OCI-M2 (cell line): ENCODE measurements around the gene FAM90A1.
"Not testable (repeated sequence)": the region's sequence is repeated elsewhere in the genome, so short reads cannot be mapped to it uniquely, and the experiment has no call there.

ENCODE experiments used
- DNase-seq: peaks from one replicate; lab custom pipeline; 2025; ENCODE audit not compliant: unreplicated experiment; lab: John Stamatoyannopoulos, UW

Gene FAM90A1, protein sequence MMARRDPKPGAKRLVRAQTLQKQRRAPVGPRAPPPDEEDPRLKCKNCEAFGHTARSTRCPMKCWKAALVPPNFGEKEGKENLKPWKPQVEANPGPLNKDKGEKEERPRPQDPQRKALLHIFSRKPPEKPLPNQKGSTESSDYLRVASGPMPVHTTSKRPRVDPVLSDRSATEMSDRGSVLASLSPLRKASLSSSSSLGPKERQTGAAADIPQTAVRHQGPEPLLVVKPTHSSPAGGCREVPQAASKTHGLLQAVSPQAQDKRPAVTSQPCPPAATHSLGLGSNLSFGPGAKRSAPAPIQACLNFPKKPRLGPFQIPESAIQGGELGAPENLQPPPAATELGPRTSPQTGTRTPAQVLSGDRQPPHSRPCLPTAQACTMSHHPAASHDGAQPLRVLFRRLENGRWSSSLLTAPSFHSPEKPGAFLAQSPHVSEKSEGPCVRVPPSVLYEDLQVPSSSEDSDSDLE

DNA sequence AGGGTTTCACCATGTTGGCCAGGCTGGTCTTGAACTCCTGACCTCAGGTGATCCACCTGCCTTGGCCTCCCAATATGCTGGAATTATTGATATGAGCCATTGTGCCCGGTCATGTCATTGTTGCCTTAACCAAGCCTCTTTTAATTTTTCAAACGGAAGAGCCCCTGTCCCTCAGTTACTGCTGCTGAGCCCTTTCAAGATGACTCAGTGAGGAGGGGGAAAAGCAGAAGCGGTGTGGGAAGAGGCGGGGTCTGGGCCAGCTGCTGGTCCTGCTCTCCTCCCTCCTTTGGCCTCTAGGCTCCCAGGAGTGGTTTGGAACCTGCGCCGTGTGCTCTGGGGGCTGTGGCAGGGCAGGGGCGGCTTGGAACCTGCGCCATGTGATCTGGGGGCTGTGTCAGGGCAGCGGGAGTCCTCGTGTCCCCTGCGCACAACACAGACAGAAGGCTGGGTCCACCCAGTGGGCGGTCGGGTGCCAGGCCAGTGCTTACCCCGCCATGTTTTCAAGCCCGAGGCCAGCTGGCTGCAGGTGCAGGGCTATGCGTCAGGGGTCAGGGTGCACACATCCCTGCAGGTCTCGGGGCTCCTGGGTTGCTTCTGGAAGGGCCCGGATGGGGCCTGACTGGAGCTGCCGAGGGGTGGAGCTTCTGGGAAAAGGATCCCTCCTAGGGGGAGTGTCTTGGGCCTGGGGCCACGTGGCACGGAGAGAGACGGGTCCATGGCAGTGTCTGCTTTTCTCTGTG is at the start of gene FAM90A1:
Gene FAM90A1 (minus strand): TSS at position 627 of the 740 bp plus-strand sequence. CDS start 2,786 bp downstream, outside the sequence.
- DNase-seq: not testable (repeated sequence)

DNA sequence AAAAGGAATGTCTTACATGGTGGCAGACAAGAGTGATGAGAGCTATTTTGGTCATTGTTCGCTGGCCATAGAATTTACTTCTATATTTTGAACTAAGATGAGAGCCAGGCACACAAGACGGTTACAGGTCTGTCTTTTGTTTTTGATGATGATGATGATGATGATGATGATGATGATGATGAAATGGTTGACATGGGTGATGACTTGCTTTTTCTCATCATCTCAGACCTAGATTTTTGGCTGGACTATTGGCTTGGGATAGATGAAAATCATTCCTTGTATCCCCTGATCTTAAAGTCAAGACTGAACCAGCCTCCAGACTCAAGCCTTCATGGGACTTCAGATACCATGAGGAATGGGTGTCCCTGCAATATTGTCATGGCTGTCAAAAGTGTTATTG is 49.0 kb upstream of the FAM90A1 start:
- not testable (repeated sequence) for DNase-seq

DNA sequence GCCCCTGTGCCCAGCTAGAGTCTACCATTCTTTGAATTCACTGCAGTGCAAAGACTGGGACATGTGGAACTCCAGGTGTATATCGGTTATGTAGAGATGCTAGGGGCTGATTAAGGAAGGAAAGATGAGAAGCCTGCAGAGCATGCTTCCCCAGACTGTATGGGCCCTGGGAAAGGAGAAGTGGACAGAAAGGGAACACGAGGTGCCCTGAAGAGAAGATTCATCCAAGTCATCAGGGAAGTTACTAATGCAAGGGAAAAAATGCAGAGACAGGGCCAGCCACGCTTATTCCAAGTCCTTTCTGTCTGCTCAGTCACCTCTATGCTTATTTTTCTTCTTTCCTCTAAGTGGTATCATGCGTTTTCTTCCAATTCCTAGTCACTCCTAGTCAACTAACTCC is 39.3 kb upstream of the FAM90A1 start:
- DNase-seq: not testable (repeated sequence)

DNA sequence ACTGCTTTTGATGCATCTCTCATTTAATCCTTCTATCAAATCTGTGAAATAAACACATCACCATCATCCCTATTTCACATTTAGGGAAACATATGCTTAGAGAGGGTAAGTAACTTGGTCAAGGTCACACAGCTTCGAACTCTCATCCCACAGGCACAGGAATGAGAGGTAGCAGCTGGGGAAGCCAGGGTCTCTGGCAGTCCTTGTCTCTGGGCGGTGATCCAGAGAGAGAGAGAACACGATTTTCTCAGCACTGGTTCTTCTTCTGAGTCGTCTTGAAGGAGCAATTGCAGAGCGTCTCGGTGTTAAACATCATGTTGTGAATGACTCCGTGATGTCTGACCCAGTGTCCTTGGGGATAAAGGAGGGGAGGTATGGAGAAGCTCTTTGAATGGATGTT is 36.8 kb upstream of the FAM90A1 start:
- DNase-seq: not testable (repeated sequence)

DNA sequence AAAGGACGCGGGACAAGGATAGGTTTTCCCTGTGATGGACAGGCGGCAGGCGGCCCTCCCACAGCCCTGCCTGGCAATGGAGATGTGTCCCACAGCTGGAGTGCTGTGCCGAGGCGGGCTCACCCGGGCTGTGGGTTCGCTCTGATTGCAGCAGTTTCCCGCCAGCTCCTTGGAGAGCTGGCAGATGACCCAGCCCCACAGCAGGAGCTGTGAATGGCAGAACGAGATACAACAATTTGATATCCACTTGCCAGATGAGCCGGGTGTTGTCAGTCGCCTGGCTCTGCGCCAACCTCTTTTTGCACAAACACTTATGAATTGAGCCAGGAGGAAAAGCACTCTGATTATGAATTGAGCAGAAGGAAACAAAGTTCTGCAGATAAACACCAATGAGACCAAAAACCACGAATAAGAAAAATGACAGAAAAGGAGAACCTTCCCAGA is 33.7 kb upstream of the FAM90A1 start:
- DNase-seq: not testable (repeated sequence)

DNA sequence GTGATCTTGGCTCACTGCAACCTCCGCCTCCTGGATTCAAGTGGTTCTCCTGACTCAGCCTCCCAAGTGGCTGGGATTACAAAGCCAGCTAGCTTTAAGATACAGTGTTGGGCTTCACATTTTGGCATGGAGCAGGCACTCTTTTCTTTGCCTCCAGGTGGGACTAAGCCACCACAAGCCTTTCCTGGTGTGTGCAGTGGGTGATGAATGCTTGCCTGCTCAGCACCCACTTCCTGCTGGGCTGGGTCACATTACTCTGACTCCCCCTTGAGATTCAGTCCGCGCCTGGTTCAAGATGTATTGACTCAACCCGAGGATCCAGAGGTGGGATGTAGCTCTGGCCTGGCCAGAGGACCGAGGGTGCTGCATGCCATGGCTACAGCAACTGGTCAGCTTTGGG is 28.9 kb upstream of the FAM90A1 start:
- DNase-seq: not testable (repeated sequence)

DNA sequence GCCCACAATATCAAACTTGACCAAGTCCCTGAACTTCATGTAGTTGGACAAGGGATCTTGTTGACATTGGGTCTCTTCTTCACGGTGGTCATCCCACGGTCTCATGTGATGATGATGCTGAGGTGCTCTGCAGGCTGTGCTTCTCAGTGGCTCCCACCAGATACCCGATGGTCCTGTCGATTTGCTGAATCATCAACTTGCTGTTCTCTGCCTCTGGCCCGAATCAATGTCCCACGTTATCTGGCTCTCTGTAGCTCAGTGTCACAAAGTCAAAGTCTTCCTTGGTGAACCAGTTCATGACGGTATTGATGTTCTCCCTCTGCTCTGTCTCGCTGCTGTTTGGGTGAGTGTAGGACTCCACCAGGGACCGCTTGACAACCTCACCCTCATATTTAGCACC is 27.3 kb upstream of the FAM90A1 start:
- not testable (repeated sequence) for DNase-seq

DNA sequence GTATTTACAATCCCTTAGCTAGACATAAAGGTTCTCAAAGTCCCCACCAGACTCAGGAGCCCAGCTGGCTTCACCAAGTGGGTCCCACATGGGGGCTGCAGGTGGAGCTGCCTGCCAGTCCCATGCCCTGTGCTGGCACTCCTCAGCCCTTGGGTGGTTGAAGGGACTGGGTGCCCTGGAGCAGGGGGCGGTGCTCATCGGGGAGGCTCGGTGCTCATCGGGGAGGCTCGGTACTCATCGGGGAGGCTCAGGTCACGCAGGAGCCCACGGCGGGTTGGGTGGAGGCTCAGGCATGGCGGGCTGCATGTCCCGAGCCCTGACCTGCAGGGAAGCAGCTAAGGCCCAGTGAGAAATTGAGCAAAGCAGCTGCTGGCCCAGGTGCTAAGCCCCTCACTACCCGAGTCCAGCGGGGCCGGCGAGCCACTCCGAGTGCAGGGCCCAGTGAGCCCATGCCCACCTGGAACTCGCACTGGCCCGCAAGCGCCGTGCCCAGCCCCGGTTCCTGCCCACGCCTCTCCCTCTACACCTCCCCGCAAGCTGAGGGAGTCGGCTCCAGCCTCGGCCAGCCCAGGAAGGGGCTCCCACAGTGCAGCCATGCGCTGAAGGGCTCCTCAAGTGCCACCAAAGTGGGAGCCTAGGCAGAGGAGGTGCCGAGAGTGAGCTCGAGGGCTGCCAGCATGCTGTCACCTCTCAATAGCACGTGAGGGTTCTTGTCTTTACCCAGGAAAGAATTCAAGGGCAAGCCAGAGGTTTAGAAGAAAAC is 24.8 kb upstream of the FAM90A1 start:
- not testable (repeated sequence) for DNase-seq

DNA sequence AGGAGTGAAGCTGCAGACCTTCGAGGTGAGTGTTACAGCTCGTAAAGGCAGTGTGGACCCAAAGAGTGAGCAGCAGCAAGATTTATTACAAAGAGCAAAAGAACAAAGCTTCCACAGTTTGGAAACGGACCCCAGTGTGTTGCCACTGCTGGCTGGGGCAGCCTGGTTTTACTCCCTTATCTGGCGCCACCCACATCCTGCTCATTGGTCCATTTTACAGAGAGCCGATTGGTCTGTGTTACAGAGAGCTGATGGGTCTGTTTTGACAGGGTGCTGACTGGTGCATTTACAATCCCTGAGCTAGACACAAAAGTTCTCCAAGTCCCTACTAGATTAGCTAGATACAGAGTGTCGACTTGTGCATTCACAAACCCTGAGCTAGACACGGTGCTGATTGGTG is 24.2 kb upstream of the FAM90A1 start:
- DNase-seq: not testable (repeated sequence)

DNA sequence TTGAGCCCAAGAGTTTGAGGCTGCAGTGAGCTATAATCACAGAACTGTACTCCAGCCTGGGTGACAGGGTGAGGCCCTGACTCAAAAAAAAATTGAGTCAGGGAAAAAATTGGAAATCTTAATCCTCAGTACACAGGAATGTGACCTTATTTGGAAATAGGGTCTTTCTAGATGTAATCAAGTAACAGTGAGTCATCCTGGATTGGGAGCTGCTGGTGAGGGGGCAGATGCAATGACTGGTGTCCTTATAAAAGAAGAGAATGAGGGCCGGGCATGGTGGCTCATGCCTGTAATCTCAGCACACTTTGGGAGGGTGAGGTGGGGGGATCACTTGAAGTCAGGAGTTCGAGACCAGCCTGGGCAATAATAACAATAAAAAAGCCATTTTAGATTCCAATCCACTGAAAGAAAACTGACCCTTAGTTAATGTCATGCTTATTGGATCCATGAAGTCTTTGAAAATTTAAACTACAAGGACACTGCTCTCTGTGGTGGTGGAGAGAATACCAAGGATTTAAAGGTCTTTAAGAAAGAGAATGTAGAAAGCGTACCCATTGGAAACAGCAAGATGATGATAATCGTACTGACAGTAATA is 19.6 kb upstream of the FAM90A1 start:
- DNase-seq: not testable (repeated sequence)

DNA sequence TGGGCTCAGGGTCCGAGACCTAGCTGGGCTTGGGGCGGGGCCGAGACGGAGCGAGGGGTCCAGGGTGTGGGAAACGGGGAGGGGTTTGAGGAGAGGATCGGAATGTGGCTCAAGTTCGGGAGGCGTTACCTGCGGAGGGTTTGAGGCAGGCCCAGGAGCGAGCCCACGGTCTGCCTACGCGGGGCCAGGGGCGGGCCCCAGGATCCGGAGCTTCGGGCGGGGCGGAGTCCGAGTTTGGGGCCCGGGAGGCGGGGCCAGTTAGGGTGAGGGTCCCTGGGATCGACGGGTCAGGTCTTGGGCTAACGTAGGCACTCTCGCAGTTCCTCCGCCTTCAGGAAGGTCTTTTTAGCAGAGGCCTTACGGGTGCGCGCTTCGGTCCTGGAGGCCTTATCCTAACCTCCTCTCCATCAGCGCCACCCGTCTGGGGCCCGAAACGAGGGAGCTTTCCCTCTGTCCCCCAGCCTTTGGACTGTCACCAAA is 16.3 kb upstream of the FAM90A1 start:
- DNase-seq: not testable (repeated sequence)

DNA sequence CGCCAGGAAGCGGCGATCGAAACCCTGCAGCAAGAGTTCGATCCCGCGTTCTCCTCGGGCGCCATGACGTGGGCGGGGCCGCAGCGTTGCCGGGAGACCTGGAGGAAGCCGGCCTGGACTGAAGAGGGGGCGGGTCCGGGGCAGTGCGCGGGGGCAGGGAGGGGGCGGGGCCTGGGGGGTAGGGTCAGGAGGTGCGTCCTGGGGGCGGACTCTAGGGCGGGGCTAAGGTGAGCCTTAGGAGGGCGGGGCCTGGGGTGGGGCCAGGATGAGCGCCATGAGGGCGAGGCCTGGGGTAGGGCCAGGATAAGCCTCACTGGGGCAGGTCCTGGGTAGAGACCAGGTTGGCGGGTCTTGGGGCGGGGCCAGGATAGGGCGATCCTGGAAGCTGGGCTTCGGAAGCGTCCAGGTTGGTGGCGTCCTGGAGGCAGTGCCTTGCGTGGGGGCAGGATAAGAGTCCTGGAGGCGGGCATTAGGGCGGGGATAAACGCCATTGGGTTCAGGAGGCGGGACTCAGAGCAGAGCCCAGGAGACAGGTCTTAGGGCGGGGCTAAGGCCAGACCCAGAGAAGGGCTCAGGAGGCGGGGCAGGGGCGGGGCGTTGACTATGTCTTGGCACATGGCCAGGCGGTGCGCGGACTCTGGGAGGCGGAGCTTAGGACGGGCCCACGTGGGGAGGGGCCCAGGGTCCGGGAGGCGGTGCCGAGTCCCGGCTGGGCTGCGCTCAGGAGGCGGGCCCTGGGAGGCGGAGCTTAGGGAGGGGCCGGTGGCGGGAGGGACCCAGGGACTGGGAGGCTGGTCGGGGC is 15.7 kb upstream of the FAM90A1 start:
- DNase-seq: peak; percentile 59

DNA sequence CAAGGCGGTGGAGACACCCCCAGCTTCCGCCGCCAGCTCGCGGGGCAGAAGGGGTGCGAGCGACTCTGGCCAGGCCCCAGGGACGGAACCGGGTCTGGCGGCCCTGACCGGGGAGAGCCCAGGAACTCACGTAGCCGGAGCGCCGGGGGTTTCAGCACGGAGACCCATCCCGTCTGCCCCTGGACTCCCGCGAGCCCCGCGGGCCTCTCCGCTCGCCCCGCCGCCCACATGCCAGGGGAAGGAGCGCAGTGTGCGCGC is 15.1 kb upstream of the FAM90A1 start:
- DNase-seq: not testable (repeated sequence)

DNA sequence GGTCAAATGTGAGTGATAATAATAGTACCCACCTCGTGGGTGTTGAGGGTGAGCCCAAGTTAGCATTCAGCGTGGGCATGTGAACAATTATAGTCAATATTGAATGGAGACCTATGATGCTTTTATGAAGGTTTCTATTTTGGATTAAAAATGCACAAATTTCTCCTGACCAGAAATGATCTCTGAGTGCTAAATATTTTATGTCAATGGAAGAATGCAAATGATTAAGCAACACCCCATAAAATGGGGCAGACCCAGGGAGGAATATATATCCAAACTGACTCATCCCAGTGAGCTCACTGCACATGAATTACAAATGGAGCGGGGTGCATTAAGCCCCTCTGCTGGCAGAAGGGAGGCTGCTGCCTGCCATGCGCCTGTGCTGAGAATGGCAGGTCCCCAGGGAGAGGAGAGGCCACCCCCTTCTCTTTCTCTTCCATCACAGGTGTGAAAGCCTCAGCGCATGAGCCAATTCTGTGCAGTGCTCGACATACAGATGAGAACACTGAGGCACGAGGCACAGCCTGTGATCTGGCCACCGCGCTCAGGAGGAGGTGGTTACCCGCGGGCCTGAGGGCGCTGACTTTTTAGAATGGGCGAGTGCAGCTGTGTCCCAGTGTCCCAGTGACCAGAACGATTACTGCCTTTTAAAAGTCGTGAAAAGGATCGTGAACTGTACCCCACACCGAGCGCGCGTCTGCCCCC is 14.7 kb upstream of the FAM90A1 start:
- DNase-seq: not testable (repeated sequence)

DNA sequence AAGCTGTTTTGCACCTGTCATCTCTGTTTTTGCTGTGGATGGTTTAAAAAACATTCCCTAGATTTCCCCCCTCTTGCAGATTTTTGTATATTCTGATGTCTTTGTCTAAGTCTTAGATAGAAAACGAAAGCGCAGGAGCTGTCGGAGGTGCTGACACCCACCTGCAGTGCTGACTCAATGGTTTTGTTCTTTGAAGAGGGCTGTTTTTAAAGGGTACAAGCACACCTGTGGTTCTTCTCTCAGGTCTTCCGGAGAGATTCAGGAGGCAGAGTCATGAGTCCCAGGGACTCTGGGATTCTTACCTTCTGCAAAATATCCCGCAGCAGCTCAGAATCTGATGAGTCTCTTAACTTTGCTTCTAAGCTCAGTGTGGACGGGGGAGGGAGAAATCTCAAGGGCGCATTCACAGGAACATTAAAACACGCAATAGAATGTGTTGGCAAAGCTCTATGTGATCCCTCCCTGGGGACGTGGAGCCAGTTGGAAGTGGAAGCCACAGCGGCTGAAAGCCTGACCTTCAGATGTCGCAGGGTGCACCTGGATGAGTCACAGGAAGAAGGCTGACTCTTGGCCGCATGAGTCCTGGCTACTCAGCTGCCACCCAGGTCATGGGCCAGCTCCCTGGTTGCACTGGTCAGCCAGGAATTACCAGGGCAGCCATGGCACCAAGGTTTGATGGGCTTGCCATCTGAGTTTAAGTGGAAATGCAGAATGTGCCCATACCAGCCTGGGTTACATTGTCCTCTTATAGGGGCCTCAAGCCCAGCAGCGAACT is 13.1 kb upstream of the FAM90A1 start:
- not testable (repeated sequence) for DNase-seq

DNA sequence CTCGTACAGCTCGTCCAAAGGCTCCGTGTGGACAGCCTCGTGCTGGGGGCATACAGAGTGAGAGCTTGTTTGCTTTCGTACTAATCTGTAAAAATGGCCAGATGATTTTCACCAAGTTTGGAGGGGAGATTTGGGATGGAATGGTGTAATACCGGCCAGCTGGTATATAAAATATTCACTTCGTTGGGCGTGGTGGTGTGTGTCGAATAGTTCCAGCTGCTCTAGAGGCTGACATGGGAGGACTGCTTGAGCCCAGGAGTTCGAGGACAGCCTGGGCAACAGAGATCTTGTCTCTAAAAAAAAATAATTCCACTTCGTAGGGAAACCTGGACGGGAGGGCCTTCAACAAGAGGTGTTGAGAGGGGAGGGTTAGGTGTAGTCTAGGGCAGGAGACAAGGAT is 9.6 kb upstream of the FAM90A1 start:
- not testable (repeated sequence) for DNase-seq

DNA sequence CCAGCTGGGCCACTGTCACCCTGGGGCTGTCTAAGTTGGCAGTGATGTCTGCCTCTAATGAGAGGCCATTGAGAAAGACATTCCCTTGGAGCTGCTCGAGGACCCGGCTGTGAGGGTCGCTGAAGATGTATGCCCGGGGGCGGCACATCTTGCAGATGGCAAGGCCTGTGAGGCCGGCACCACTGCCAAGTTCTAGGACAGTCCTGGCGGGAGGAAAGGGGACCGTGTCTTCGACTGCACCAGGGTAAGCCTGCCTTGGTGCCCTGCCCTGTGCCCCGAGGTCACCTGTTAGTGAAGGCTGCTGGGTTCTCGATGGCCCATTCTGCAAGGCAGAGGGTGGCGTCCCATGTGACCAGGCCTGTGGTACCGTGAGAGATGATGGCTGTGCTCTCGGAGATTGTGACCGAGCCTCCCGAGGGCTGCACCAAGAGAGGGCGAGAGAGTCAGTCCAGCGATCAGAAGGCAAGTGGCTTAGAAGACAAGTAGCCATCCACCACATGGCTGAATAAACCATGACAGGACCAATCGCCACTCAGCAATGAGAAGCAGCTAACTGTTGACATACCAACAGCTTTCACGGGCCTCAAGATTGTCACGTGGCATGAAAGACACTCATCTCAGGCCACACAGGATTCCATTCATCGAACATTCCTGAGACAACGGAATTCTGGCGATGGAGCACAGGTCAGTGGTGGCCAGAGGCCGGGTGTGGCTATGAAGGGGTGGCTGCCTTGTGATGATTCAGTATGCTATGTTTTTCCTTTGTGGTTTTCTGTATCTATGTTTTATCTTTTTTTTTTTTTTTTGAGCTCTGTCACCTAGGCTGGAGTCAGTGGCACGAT is 8.1 kb upstream of the FAM90A1 start:
- not testable (repeated sequence) for DNase-seq

DNA sequence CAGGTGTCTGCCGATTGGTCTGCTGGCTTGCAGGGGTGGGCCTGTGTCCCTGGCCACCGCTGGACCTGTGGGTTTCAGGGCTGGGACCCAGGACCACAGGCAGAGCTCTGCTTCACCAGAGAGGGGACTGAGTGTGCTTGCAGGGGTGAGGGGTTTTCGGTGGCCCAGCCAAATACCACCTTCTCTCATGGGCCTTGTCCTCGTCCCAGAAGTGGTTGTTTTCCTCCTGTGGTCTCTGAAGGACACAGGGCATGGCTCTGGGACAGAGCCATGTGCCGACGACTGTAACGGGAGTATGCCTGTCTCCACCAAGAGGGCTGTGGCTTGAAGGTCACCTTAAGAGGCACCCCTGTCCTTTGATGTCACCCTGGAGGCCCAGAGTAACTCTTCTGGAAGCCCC is 7.3 kb upstream of the FAM90A1 start:
- DNase-seq: not testable (repeated sequence)
